K562 (cell line): ENCODE results near the gene FSTL3. TPM values are rescaled to one million over a fixed set of nuclear protein-coding genes. Genes with fewer than 3 reads are reported as not detected.

Source experiments
- ARNT ChIP-seq, 2 experiments: fragments of 450-650 bp; IDR thresholded peaks; 2 replicates each; pipeline ENCODE4 v1.6.1; 2016; ENCODE audit warnings: mild to moderate bottlenecking in 1 of 2
- CEBPB ChIP-seq: fragments of 450-650 bp; IDR thresholded peaks from 2 replicates; pipeline ENCODE4 v1.6.1; 2016; ENCODE audit warnings: missing genetic modification characterization, missing compliant biosample characterization
- FOXO4 ChIP-seq: fragments of 450-650 bp; formaldehyde crosslinking; IDR thresholded peaks from 2 replicates; pipeline ENCODE4 v1.4.0; 2020; ENCODE audit warnings: mild to moderate bottlenecking, moderate library complexity
- HMG20B ChIP-seq: fragments of 250-450 bp; sonication (Bioruptor Pico); IDR thresholded peaks from 2 replicates; pipeline ENCODE4 v1.5.0; 2021; ENCODE audit warnings: mild to moderate bottlenecking
- MEF2A ChIP-seq: IDR thresholded peaks from 2 replicates; pipeline ENCODE4 v1.6.1; 2011; ENCODE audit warnings: low read depth, mild to moderate bottlenecking, low read length, moderate library complexity; ENCODE audit not compliant: control insufficient read depth
- MIER1 ChIP-seq: fragments of 450-650 bp; IDR thresholded peaks from 2 replicates; pipeline ENCODE4 v1.6.1; 2016; ENCODE audit warnings: antibody characterized with exemption, mild to moderate bottlenecking, low read depth
- RBFOX2 ChIP-seq: fragments of 200-400 bp; formaldehyde crosslinking; IDR thresholded peaks from 2 replicates; pipeline ENCODE4 v1.6.1; 2017; ENCODE audit warnings: low read depth, mild to moderate bottlenecking, low read length, moderate library complexity
- RFX5 ChIP-seq: IDR thresholded peaks from 2 replicates; pipeline ENCODE4 v1.6.1; 2011; ENCODE audit warnings: low read depth, mild to moderate bottlenecking, improper control_type of control experiment, low read length
- SRSF7 ChIP-seq: fragments of 200-400 bp; formaldehyde crosslinking; optimal IDR thresholded peaks from 2 replicates; pipeline ENCODE3; 2017; ENCODE audit warnings: mild to moderate bottlenecking, low read depth, low read length
- TEAD4 ChIP-seq, 2 experiments: sonication (generic) in 1 of 2; formaldehyde crosslinking in 1 of 2; IDR thresholded peaks; 2 replicates each; pipeline versions ENCODE4 v1.6.1 to v1.8.0; 2012 to 2022; ENCODE audit warnings: borderline replicate concordance in 1 of 2, inconsistent platforms in 1 of 2, low read length in 1 of 2, mild to moderate bottlenecking in 1 of 2, missing genetic modification reagents in 1 of 2
- THRAP3 ChIP-seq: fragments of 450-650 bp; IDR thresholded peaks from 2 replicates; pipeline ENCODE4 v1.6.1; 2016; ENCODE audit warnings: mild to moderate bottlenecking, inconsistent platforms, borderline replicate concordance
- ZBTB9 ChIP-seq: fragments of 450-650 bp; formaldehyde crosslinking; IDR thresholded peaks from 2 replicates; pipeline ENCODE4 v1.4.0; 2020; ENCODE audit warnings: mild to moderate bottlenecking, moderate library complexity
- ZFP1 ChIP-seq: fragments of 450-650 bp; formaldehyde crosslinking; IDR thresholded peaks from 2 replicates; pipeline ENCODE4 v1.4.0; 2020; ENCODE audit warnings: mild to moderate bottlenecking, mixed read lengths
- ZKSCAN3 ChIP-seq: fragments of 250-450 bp; sonication (Bioruptor Pico); IDR thresholded peaks from 2 replicates; pipeline ENCODE4 v1.4.0; 2020
- ZNF175 ChIP-seq: fragments of 200-800 bp; sonication (Bioruptor generic); IDR thresholded peaks from 2 replicates; pipeline ENCODE4 v1.6.1; 2016; ENCODE audit warnings: low read depth, mild to moderate bottlenecking, missing genetic modification characterization, missing compliant biosample characterization
- ZNF707 ChIP-seq: fragments of 250-450 bp; sonication (Bioruptor Pico); conservative IDR thresholded peaks from 2 replicates; pipeline ENCODE4 v1.8.0; 2022; ENCODE audit warnings: inconsistent platforms, mild to moderate bottlenecking, moderate library complexity
- ZNF780A ChIP-seq: fragments of 250-450 bp; sonication (Bioruptor Pico); IDR thresholded peaks from 2 replicates; pipeline ENCODE4 v1.5.0; 2021; ENCODE audit warnings: mild to moderate bottlenecking
- polyA plus RNA-seq, 8 experiments: library from polyadenylated mRNA; depleted of rRNA in 4 of 8; stranded (reverse) in 5 of 8; unstranded in 3 of 8; fragments of >200 nt; fragmentation: Nextera tagmentation in 2 of 8; fragmentation: Illumina TruSeq in 1 of 8; extraction: Ambion mirVana in 2 of 8; extraction: Trizol in 1 of 8; gene quantifications; 2 replicates each; pipeline versions ENCODE4 v1.2.1 to v1.2.3, GENCODE V29; 2011 to 2014; ENCODE audit warnings: inconsistent platforms in 1 of 8, missing spikeins in 1 of 8
- total RNA-seq, 7 experiments: library from RNA; depleted of rRNA in 6 of 7; stranded (reverse); fragments of >200 nt in 6 of 7; fragmentation: Illumina TruSeq in 2 of 7; extraction: Trizol in 2 of 7; gene quantifications; 2 replicates each; pipeline versions ENCODE4 v1.2.1 to v1.2.3, GENCODE V29; 2011 to 2021; ENCODE audit warnings: low replicate concordance in 1 of 7
- TF ChIP-seq, protein P1 (sequence below): fragments of 150-350 bp; IDR thresholded peaks from 2 replicates; pipeline ENCODE4 v1.6.1; 2014; ENCODE audit warnings: low read depth, mild to moderate bottlenecking, low read length, borderline replicate concordance
- TF ChIP-seq, protein P2 (sequence below), 3 experiments: fragments of 200-800 bp in 1 of 3; fragments of 250-450 bp in 1 of 3; fragments of 450-650 bp in 1 of 3; sonication (Bioruptor Pico) in 1 of 3; sonication (Bioruptor generic) in 1 of 3; formaldehyde crosslinking in 1 of 3; IDR thresholded peaks; 2 replicates each; pipeline versions ENCODE4 v1.6.1 to v1.8.0; 2016 to 2022; ENCODE audit warnings: mild to moderate bottlenecking in 2 of 3, missing genetic modification characterization in 2 of 3, missing compliant biosample characterization in 1 of 3, moderate library complexity in 1 of 3

FSTL3 gene
- total and polyA plus RNA-seq, 9 of the 15 experiments (the other 6 are each of a cell fraction or from before 2014, with no cell fraction given): 0.35 to 6.8 (median 4.2) TPM; not detected in 1

- TF ChIP-seq TEAD4 (IDR thresholded peaks at IDR 0.05; ENCODE audit: low read length) (no peak), TEAD4 (CRISPR knock-in tag; IDR thresholded peaks at IDR 0.05; ENCODE audit: borderline replicate concordance) (no peak), ZNF707 (no peak), ZBTB9 (CRISPR knock-in tag) (no peak), MIER1 (no peak), ARNT (IDR thresholded peaks at IDR 0.05) (no peak), THRAP3 (no peak), ZFP1 (CRISPR knock-in tag) (no peak), SRSF7 (no peak), ZNF175 (CRISPR knock-in tag) (no peak), RBFOX2 (no peak), CEBPB (peak; percentile 56), MEF2A (no peak), ZKSCAN3 (no peak), HMG20B (CRISPR knock-in tag) (no peak), RFX5 (no peak), ZNF780A (no peak), FOXO4 (CRISPR knock-in tag) (no peak)
- TF ChIP-seq, protein P1, sequence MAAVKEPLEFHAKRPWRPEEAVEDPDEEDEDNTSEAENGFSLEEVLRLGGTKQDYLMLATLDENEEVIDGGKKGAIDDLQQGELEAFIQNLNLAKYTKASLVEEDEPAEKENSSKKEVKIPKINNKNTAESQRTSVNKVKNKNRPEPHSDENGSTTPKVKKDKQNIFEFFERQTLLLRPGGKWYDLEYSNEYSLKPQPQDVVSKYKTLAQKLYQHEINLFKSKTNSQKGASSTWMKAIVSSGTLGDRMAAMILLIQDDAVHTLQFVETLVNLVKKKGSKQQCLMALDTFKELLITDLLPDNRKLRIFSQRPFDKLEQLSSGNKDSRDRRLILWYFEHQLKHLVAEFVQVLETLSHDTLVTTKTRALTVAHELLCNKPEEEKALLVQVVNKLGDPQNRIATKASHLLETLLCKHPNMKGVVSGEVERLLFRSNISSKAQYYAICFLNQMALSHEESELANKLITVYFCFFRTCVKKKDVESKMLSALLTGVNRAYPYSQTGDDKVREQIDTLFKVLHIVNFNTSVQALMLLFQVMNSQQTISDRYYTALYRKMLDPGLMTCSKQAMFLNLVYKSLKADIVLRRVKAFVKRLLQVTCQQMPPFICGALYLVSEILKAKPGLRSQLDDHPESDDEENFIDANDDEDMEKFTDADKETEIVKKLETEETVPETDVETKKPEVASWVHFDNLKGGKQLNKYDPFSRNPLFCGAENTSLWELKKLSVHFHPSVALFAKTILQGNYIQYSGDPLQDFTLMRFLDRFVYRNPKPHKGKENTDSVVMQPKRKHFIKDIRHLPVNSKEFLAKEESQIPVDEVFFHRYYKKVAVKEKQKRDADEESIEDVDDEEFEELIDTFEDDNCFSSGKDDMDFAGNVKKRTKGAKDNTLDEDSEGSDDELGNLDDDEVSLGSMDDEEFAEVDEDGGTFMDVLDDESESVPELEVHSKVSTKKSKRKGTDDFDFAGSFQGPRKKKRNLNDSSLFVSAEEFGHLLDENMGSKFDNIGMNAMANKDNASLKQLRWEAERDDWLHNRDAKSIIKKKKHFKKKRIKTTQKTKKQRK: no peak
- TF ChIP-seq, protein P2, sequence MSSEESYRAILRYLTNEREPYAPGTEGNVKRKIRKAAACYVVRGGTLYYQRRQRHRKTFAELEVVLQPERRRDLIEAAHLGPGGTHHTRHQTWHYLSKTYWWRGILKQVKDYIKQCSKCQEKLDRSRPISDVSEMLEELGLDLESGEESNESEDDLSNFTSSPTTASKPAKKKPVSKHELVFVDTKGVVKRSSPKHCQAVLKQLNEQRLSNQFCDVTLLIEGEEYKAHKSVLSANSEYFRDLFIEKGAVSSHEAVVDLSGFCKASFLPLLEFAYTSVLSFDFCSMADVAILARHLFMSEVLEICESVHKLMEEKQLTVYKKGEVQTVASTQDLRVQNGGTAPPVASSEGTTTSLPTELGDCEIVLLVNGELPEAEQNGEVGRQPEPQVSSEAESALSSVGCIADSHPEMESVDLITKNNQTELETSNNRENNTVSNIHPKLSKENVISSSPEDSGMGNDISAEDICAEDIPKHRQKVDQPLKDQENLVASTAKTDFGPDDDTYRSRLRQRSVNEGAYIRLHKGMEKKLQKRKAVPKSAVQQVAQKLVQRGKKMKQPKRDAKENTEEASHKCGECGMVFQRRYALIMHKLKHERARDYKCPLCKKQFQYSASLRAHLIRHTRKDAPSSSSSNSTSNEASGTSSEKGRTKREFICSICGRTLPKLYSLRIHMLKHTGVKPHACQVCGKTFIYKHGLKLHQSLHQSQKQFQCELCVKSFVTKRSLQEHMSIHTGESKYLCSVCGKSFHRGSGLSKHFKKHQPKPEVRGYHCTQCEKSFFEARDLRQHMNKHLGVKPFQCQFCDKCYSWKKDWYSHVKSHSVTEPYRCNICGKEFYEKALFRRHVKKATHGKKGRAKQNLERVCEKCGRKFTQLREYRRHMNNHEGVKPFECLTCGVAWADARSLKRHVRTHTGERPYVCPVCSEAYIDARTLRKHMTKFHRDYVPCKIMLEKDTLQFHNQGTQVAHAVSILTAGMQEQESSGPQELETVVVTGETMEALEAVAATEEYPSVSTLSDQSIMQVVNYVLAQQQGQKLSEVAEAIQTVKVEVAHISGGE (CRISPR knock-in tag; IDR thresholded peaks at IDR 0.05): no peak
Measured at GRCh38 chr19:632579-633067, 43.6 kb upstream of the FSTL3 start (continued).
